Endothelial cell (in vitro differentiated cells): ENCODE results near the gene DGCR8. TPM values are rescaled to one million over a fixed set of nuclear protein-coding genes. Genes with fewer than 3 reads are reported as not detected.
A peak's percentile ranks its signal among the peaks of the same experiment; 100 is the strongest.

ENCODE experiments used
- DNase-seq: peaks from one replicate; pipeline ENCODE4 v3.0.0; 2021; ENCODE audit warnings: low spot score
- H3K27ac Mint-ChIP-seq: one replicate; pipeline ENCODE4 v1.8.0; 2021; ENCODE audit warnings: mixed read lengths, inconsistent platforms; ENCODE audit not compliant: unreplicated experiment
- H3K27me3 Mint-ChIP-seq: one replicate; pipeline ENCODE4 v1.8.0; 2021; ENCODE audit warnings: mild to moderate bottlenecking, moderate library complexity, mixed read lengths, inconsistent platforms; ENCODE audit not compliant: unreplicated experiment
- H3K36me3 Mint-ChIP-seq: one replicate; pipeline ENCODE4 v1.8.0; 2021; ENCODE audit warnings: mild to moderate bottlenecking, low read depth, mixed read lengths, inconsistent platforms; ENCODE audit not compliant: unreplicated experiment
- H3K4me1 Mint-ChIP-seq: one replicate; pipeline ENCODE4 v1.8.0; 2021; ENCODE audit warnings: mild to moderate bottlenecking, mixed read lengths, inconsistent platforms; ENCODE audit not compliant: unreplicated experiment
- H3K4me3 Mint-ChIP-seq: one replicate; pipeline ENCODE4 v1.8.0; 2021; ENCODE audit warnings: mild to moderate bottlenecking, mixed read lengths, inconsistent platforms; ENCODE audit not compliant: unreplicated experiment
- H3K9me3 Mint-ChIP-seq: one replicate; pipeline ENCODE4 v1.8.0; 2021; ENCODE audit warnings: mixed read lengths, inconsistent platforms; ENCODE audit not compliant: unreplicated experiment
- CTCF ChIP-seq: fragments of 200-600 bp; sonication (generic); IDR thresholded peaks from one replicate; pipeline ENCODE4 v1.5.0; 2021; ENCODE audit warnings: antibody characterized with exemption; ENCODE audit not compliant: unreplicated experiment
- total RNA-seq: library from RNA; stranded (reverse); fragmentation: NEBNext Ultra II Directional; extraction: Animal tissue kit (Norgen Biotek cat#: 25700); gene quantifications from one replicate; pipeline ENCODE4 v1.2.1, GENCODE V29; 2021; ENCODE audit not compliant: unreplicated experiment

Gene DGCR8
- total RNA-seq, 1 donor from 2014 or later = 46.6 TPM

- H3K27me3 Mint-ChIP-seq = peaks cover 6% of the 10 kb centered on the region
- peak overlapping the region; percentile 25 for H3K4me3 Mint-ChIP-seq
- no peak for TF ChIP-seq CTCF
- no peak for DNase-seq
- peaks cover 9% of the 10 kb centered on the region for H3K4me1 Mint-ChIP-seq
- no peaks in the 10 kb centered on the region for H3K9me3 Mint-ChIP-seq
- no peak overlapping the region for H3K27ac Mint-ChIP-seq
- H3K36me3 Mint-ChIP-seq = peaks cover 15% of the 10 kb centered on the region
These were observed 41.9 kb downstream of the DGCR8 start for GRCh38 chr22:20121856-20122415.

- Mint-ChIP-seq H3K4me1 (peaks cover 4% of the 10 kb centered on the region), H3K27me3 (peaks cover 6% of the 10 kb centered on the region), H3K9me3 (no peaks in the 10 kb centered on the region), H3K4me3 (no peak overlapping the region), H3K36me3 (peaks cover 25% of the 10 kb centered on the region), H3K27ac (no peak overlapping the region)
- DNase-seq = no peak
- TF ChIP-seq CTCF = no peak
These were observed 43.5 kb downstream of the DGCR8 start for GRCh38 chr22:20123366-20124082.

GRCh38 chr22:20124083-20124787 lies 44.2 kb downstream of the DGCR8 start:
- H3K36me3 Mint-ChIP-seq = peaks cover 25% of the 10 kb centered on the region
- TF ChIP-seq CTCF = no peak
- H3K9me3 Mint-ChIP-seq = no peaks in the 10 kb centered on the region
- DNase-seq = no peak
- no peaks in the 10 kb centered on the region for H3K4me1 Mint-ChIP-seq
- no peak overlapping the region for H3K27ac Mint-ChIP-seq
- peak overlapping the region; percentile 49 for H3K4me3 Mint-ChIP-seq
- H3K27me3 Mint-ChIP-seq = peaks cover 6% of the 10 kb centered on the region

- H3K27me3 Mint-ChIP-seq = peaks cover 13% of the 10 kb centered on the region
- H3K36me3 Mint-ChIP-seq = peaks cover 25% of the 10 kb centered on the region
- TF ChIP-seq CTCF = no peak
- DNase-seq = no peak
- peak overlapping the region; percentile 59 for H3K4me3 Mint-ChIP-seq
- no peaks in the 10 kb centered on the region for H3K9me3 Mint-ChIP-seq
- no peaks in the 10 kb centered on the region for H3K4me1 Mint-ChIP-seq
- H3K27ac Mint-ChIP-seq = no peak overlapping the region
These were observed 45.4 kb downstream of the DGCR8 start for GRCh38 chr22:20125201-20126174.
